ENCODE data around the gene NUP205.
"Not testable (repeated sequence)": the region's sequence is repeated elsewhere in the genome, so short reads cannot be mapped to it uniquely, and the experiment has no call there.

Gene NUP205

GRCh38 chr7:135634191-135634878, 76.6 kb downstream of the NUP205 start:
- Histone ChIP-seq H3K4me1 (ENCODE audit: insufficient read depth, low read length, severe bottlenecking) (no peaks in the 10 kb centered on the region), H3F3A (ENCODE audit: insufficient read depth, low read length) (no peaks in the 10 kb centered on the region), H3K4me2 (ENCODE audit: low read length) (no peak overlapping the region), H3K27me3 (ENCODE audit: insufficient read depth, low read length) (no peaks in the 10 kb centered on the region), H3K36me3 (ENCODE audit: insufficient read depth, low read length) (peaks cover 89% of the 10 kb centered on the region), H2AFZ (ENCODE audit: low read length) (no peak overlapping the region), H3K27ac (ENCODE audit: low read depth, low read length, poor library complexity, severe bottlenecking) (no peak overlapping the region), H3K9me2 (ENCODE audit: low read depth, low read length) (no peaks in the 10 kb centered on the region), H3K79me2 (ENCODE audit: insufficient read depth, low read length) (no peaks in the 10 kb centered on the region), H3K9ac (ENCODE audit: low read length) (no peak overlapping the region), H3K4me3 (ENCODE audit: low read depth, low read length, poor library complexity, severe bottlenecking) (no peak overlapping the region), H4K20me1 (ENCODE audit: insufficient read depth, low read length) (no peaks in the 10 kb centered on the region), H3K9me3 (ENCODE audit: low read length) (no peaks in the 10 kb centered on the region)
- TF ChIP-seq EZH2 (IDR thresholded peaks at IDR 0.05; ENCODE audit: borderline replicate concordance, low read length), result no peak
- no peak for TF ChIP-seq CTCF (IDR thresholded peaks at IDR 0.05; ENCODE audit: low read length)

- H3K9me3 ChIP-seq (ENCODE audit: low read length); H4K20me1 ChIP-seq (ENCODE audit: insufficient read depth, low read length); H3K79me2 ChIP-seq (ENCODE audit: insufficient read depth, low read length); H3K4me3 ChIP-seq (ENCODE audit: low read depth, low read length, poor library complexity, severe bottlenecking); H3K27me3 ChIP-seq (ENCODE audit: insufficient read depth, low read length); H3F3A ChIP-seq (ENCODE audit: insufficient read depth, low read length); H3K27ac ChIP-seq (ENCODE audit: low read depth, low read length, poor library complexity, severe bottlenecking); H3K4me1 ChIP-seq (ENCODE audit: insufficient read depth, low read length, severe bottlenecking); H3K9me2 ChIP-seq (ENCODE audit: low read depth, low read length); H2AFZ ChIP-seq (ENCODE audit: low read length); H3K4me2 ChIP-seq (ENCODE audit: low read length); H3K9ac ChIP-seq (ENCODE audit: low read length): not testable (repeated sequence)
- peaks cover 99% of the 10 kb centered on the region for H3K36me3 ChIP-seq (ENCODE audit: insufficient read depth, low read length)
Measured at GRCh38 chr7:135639690-135640089, 82.0 kb downstream of the NUP205 start.

- Histone ChIP-seq H3K27ac (ENCODE audit: low read depth, low read length, poor library complexity, severe bottlenecking) (no peak overlapping the region), H3K27me3 (ENCODE audit: insufficient read depth, low read length) (no peaks in the 10 kb centered on the region), H4K20me1 (ENCODE audit: insufficient read depth, low read length) (no peaks in the 10 kb centered on the region), H3K36me3 (ENCODE audit: insufficient read depth, low read length) (peaks cover 99% of the 10 kb centered on the region), H3K4me2 (ENCODE audit: low read length) (no peak overlapping the region), H3K9ac (ENCODE audit: low read length) (no peak overlapping the region), H3F3A (ENCODE audit: insufficient read depth, low read length) (no peaks in the 10 kb centered on the region), H3K9me3 (ENCODE audit: low read length) (no peaks in the 10 kb centered on the region), H3K9me2 (ENCODE audit: low read depth, low read length) (no peaks in the 10 kb centered on the region), H3K4me1 (ENCODE audit: insufficient read depth, low read length, severe bottlenecking) (no peaks in the 10 kb centered on the region), H2AFZ (ENCODE audit: low read length) (no peak overlapping the region), H3K4me3 (ENCODE audit: low read depth, low read length, poor library complexity, severe bottlenecking) (no peak overlapping the region), H3K79me2 (ENCODE audit: insufficient read depth, low read length) (no peaks in the 10 kb centered on the region)
- TF ChIP-seq CTCF (IDR thresholded peaks at IDR 0.05; ENCODE audit: low read length), result no peak
- no peak for TF ChIP-seq EZH2 (IDR thresholded peaks at IDR 0.05; ENCODE audit: borderline replicate concordance, low read length)
Measured at GRCh38 chr7:135644154-135644553, 86.4 kb downstream of the NUP205 start.

- Histone ChIP-seq H3K4me1 (ENCODE audit: insufficient read depth, low read length, severe bottlenecking) (no peaks in the 10 kb centered on the region), H3K36me3 (ENCODE audit: insufficient read depth, low read length) (peaks cover 99% of the 10 kb centered on the region)
Measured at GRCh38 chr7:135644729-135645128, 87.0 kb downstream of the NUP205 start.

More at GRCh38 chr7:135644729-135645128, 87.0 kb downstream of the NUP205 start:
- Histone ChIP-seq H3K27me3 (ENCODE audit: insufficient read depth, low read length) (no peaks in the 10 kb centered on the region), H3K27ac (ENCODE audit: low read depth, low read length, poor library complexity, severe bottlenecking) (no peak overlapping the region), H2AFZ (ENCODE audit: low read length) (no peak overlapping the region), H3K79me2 (ENCODE audit: insufficient read depth, low read length) (no peaks in the 10 kb centered on the region), H3K9me2 (ENCODE audit: low read depth, low read length) (no peaks in the 10 kb centered on the region), H3K9me3 (ENCODE audit: low read length) (no peaks in the 10 kb centered on the region), H3K9ac (ENCODE audit: low read length) (no peak overlapping the region), H3F3A (ENCODE audit: insufficient read depth, low read length) (no peaks in the 10 kb centered on the region), H3K4me3 (ENCODE audit: low read depth, low read length, poor library complexity, severe bottlenecking) (no peak overlapping the region), H3K4me2 (ENCODE audit: low read length) (no peak overlapping the region), H4K20me1 (ENCODE audit: insufficient read depth, low read length) (no peaks in the 10 kb centered on the region)
- TF ChIP-seq CTCF (IDR thresholded peaks at IDR 0.05; ENCODE audit: low read length) (no peak), EZH2 (IDR thresholded peaks at IDR 0.05; ENCODE audit: borderline replicate concordance, low read length) (no peak)

All from OCI-LY1 (cell line).